Urothelium cell line (cell line): ENCODE measurements around the gene TAAR9.
A peak's percentile ranks its signal among the peaks of the same experiment; 100 is the strongest.

Experiments used
- DNase-seq: peaks from one replicate; pipeline ENCODE4 v3.0.0; 2011; ENCODE audit warnings: low spot score, mixed read lengths
- FAIRE-seq: peaks from 2 replicates; lab custom pipeline; 2011; peaks lifted over from hg19 to GRCh38; lab: Jason Lieb, UNC

TAAR9 gene, protein sequence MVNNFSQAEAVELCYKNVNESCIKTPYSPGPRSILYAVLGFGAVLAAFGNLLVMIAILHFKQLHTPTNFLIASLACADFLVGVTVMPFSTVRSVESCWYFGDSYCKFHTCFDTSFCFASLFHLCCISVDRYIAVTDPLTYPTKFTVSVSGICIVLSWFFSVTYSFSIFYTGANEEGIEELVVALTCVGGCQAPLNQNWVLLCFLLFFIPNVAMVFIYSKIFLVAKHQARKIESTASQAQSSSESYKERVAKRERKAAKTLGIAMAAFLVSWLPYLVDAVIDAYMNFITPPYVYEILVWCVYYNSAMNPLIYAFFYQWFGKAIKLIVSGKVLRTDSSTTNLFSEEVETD

DNA sequence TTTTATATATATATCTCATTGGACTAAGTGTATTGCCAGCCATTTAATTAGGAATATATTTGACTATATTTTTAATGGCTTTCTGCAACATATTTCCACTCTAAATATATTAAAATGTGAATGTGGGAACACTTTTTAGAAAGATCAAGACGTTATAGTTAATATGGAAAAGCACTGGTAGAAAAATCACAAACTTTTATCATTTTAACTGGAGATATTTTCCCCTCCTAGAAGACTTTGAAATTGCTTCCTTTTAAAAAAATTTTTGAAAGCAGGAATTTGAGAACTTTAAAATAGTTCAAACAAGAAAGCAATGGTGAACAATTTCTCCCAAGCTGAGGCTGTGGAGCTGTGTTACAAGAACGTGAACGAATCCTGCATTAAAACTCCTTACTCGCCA is at the start of gene TAAR9:
TSS of gene TAAR9 (plus strand) at position 301 of the 400 bp plus-strand sequence. CDS start at position 314, 13 bp downstream.
- no peak for FAIRE-seq
- DNase-seq, result no peak

DNA sequence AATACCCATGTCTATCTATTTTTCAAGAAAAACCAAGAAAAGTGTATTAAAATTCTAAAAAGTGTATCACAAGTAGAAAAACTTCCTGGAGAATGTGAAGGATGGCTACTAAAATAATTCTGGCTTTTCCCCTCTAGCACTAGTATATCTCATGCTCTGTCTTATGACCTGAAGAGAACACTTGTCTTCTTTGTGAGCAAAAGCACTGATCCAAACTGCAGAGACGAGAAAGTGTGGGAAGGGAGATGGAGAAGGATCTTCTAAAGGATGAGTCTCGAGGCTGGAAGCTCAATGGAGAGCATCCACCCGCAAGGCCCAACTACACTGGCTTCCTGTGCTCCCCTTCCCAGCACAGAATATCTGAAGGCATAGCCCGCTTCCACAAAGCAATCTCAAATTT is 48.7 kb upstream of the TAAR9 start:
- no peak for FAIRE-seq
- no peak for DNase-seq

DNA sequence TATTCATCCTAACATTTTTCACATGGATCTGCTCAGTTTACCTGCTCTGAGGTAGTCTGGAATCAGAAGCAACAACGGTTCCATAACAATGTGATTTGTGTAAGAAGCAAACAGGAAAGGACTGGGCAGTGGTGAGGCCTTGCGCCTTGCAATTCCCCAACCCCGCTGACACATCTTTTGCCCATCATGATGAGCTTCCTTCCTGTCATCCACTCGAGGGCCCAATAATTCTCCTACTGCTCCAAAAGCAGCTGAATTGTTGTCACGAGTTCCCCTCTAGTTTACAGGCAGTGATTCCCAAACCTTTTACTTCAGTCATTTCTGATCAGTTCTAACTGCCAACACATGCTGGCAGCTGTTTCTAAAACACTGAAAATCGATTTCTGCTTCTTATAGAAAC is 48.1 kb upstream of the TAAR9 start:
- DNase-seq (no peak), FAIRE-seq (no peak)

DNA sequence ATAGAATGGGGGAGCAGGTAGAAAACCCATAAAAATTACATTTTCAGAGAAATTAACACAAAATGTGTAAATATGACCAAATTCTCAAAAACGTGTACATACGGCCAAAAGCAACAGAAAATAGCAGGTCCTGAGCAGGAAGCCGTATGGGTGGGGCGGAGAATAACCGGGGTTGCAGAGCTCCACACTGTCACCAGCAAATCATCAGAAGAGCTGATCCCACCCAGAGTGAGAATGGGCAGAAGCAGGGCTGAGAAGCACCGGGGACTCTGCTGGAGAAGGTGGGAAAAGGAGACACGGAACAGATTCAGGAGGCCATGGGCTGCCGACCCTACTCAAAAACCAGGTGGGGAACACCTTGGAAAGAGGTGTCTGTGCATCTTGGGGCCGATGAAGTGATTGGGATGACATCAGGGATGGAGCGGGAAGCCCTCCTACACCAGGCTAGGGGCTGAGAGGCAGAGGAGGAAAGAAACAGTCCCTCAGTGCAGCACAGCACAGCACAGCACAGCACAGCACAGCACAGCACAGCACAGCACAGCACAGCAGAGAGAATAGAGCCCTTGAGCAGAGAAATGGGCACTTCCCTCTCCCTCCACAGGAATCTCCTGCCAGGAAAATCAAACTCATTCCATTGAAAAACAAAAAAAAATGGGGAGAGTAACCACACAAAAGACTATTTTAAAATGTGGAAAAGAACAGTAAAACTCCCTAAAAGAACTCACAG is 47.4 kb upstream of the TAAR9 start:
- DNase-seq (no peak), FAIRE-seq (no peak)

DNA sequence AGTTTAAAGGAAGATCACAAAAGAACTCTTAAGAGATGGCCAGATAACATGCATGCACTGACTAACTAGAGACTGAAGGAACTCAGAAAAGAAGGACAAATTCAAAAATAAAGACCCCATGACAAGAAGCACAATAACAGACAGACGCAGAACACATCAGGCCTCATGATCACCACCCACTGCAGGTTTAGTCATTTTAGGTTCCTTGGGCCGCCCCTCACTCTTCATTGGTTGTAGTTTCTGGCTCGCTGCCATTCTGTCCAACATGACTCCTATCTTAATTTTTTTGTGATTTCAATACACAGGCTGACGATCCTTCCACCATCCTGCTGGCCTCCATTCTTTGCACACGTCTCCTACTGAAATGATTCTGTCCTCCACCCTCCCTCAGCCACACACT is 46.8 kb upstream of the TAAR9 start:
- DNase-seq (no peak), FAIRE-seq (no peak)

DNA sequence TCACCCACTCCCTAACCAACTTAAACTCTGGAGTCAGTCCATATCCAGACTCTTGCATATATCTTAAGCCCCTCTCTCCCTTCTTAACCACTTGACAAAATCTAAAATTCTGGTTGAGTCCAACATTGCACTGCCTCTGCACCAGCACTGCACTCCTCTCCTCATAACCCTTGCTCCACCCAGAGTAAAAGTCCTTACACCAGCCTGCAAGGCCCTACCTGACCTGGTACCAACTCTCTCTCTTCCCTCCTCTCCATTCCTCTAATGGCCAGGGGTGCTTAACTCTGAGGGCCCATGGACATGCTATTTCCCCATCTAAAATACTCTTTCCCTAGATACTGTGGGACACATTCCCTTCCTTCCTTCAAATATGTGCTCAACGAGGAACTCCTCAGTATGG is 46.2 kb upstream of the TAAR9 start:
- FAIRE-seq (no peak), DNase-seq (no peak)

DNA sequence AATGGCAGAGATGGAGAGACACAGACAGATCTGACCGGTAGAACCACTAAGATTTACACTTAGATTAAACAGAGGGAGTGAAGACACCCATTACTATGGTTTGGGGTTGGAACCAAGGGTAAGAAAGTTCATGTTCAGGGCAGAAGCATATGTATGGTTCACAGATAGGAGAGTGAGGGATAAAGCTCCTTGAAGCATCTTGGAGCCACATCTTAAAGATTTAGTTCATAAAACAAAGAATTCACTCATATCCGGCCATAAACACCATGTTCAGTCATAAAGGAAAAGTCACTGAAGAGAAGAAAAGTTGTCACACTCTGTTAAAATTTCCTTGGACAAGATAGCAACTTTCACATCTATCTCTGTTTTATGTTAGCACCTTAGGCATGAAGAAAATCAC is 43.1 kb upstream of the TAAR9 start:
- FAIRE-seq (no peak), DNase-seq (no peak)

DNA sequence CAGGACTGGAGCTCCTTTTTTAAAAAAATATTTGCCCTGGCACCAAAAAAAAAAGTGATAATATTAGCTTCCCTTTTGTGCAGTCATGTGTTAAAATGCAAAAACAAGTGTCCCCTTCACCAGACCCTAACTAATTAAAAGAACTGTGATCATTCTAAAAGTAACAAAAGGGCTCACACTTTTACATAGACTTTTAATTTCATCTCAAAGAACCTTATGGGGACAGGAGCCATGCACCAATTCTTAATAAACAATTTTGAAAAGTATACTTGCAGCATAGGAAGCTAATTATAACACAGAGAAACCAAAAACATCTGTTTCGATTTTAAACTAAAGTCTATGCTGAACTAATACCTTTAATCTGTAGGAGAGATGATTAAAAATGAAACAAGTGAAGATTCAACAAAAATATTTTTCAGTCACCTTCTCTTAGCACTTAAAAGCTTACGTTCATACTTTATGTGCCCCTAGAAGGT is 42.4 kb upstream of the TAAR9 start:
- no peak for FAIRE-seq
- no peak for DNase-seq

DNA sequence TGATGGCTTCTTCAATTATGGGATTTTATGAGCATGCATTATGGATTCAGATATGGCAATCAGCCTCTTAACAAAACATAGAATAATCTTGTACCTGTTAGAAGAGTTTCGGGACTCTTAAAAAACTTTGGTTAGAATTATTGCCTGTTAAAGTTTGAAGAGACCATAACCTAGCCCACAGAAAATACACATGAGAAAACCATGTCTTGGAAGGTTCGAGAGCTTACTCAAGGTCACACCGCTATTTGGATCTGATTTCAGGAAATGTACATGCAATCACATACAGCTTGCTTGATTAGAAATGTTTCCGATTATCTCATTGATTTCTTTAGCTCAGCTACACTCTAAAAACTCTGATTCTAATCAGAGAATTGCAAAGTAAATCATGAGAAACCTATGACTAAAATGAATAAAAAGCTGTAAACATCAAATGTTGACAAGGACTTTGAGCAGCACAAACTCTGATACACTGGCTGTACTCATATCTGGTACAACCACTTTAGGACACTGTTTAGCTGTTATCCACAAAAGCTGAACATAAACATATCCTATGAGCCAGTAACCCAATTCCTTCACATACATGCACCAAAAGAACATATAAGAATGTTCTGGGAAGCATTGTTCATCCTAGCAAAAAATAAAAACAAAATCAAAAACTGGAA is 41.4 kb upstream of the TAAR9 start:
- DNase-seq (no peak), FAIRE-seq (no peak)

DNA sequence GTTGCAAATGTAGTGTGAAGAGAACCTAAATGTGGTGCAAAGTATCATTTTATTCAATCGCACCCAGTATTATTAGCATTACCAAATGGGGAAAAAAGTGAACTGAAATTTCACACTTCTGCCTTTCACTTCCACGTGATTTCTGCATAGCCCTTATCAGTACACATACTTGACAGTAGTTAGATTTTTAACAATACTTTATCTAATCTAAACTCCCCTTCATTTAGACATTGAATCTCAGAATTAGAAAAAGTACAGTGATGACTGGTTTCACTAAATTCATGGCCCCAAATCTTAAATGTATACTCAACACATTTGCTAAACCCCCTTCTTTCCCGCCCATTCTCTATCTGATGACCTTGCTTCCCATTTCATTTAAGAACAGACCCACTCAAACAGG is 39.4 kb upstream of the TAAR9 start:
- DNase-seq (no peak), FAIRE-seq (no peak)

DNA sequence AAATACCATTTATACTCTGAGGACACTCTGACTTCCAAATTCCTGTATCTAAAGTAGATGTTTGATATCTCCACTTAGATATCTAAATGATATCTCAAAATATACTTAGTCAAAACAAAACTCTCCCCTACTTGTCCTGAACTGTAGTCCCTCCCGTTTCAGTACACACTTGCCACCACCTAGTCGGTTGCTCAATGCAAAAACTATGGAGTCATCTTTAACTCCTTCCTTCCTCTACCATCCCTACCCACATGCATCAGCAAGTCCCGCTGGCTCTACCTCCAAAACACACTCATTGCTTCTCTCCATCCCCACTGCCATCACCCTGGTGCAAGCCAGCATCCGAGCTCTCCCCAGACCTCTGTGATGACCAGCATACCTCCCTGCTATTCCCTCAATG is 38.3 kb upstream of the TAAR9 start:
- DNase-seq (no peak), FAIRE-seq (no peak)

DNA sequence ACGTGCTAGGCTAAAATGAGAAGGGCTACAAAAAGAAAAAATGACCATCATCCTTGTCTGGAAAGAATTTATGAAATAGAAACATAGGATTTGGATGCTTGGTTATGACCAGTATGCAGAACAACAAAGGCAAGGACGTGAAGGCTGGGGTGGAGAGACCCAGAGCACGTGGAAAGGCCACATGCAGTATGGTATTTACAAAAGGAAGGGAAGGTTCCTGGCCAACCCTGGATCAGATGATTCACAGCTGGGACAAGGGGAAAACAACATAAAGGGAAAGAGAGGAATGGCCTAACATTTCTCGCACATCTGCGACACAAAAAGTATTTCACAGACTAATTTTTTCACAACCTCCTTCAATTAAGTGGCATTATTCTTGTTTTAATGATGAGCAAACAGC is 33.3 kb upstream of the TAAR9 start:
- no peak for DNase-seq
- FAIRE-seq, result no peak

DNA sequence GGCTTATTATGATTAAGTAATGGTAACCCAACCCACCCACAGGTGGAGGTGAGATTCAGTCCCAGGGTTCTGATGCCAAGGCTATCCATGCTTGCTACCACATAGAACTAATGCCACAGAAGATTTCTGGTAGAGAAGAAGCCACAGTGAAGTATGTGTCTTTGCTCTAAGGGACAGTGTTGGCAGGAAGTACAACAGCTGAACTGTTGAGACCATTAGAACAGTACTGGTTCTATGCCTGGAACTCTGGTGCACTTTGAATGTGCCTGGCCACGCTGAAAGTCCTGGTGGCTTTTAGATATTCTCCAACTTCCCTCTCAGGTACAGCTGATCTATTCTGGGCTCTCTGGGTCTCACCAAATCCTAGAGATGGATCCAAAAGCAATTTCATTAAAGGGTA is 32.9 kb upstream of the TAAR9 start:
- DNase-seq (no peak), FAIRE-seq (no peak)

DNA sequence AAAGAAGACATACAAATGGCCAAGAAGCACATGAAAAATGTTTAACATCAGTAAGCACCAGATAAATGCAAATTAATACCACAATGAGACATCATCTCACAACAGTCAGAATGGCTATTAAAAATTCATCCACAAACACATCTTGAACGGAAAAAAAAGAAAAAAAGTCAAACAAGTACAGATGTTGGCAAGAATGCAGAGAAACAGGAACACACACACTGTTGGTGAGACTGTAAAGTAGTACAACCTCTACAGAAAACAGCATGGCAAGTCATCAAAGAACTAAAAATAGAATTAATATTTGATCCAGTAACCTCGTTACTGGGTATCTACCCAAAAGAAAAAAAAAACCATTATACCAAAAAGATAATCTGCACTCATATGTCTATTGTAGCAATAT is 31.6 kb upstream of the TAAR9 start:
- DNase-seq (no peak), FAIRE-seq (no peak)

DNA sequence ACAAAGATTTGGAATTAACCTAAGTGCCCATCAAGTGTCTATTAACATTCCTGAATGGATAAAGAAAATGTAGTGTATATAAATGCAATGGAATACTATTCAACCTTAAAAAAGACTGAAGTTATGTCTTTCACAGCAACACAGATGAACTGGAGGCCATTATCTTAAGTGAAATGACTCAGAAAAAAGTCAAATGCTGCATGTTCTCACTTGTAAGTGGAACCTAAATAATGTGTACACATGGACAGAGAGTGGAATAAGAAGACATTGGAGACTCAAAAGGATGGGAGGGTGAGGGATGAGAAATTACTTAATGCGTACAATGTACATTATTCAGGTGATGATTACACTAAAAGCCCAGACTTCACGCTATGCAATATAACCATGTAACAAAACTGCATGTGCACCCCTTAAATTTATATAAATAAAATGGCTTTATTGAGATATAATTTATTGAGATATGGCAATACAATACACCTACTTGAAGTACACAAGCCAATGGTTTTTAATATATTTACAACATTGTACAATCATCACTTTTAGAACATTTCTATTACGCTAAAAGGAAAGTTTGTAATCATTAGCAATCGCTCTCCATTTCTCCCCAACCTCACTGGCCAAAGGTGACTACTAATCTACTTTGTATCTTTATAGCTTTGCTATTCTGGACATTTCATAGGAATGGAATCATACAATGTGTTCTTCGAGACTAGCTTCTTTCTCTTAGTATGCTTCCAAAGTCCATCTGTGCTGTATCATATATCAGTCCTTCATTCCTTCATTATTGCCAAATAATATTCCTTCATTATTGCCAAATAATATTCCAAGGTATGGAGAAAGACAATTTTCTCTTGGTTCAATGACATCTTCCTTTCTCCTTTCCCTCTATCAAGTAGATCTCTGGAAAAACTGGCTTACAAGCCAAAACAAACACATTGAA is 30.9 kb upstream of the TAAR9 start:
- no peak for FAIRE-seq
- DNase-seq, result no peak

DNA sequence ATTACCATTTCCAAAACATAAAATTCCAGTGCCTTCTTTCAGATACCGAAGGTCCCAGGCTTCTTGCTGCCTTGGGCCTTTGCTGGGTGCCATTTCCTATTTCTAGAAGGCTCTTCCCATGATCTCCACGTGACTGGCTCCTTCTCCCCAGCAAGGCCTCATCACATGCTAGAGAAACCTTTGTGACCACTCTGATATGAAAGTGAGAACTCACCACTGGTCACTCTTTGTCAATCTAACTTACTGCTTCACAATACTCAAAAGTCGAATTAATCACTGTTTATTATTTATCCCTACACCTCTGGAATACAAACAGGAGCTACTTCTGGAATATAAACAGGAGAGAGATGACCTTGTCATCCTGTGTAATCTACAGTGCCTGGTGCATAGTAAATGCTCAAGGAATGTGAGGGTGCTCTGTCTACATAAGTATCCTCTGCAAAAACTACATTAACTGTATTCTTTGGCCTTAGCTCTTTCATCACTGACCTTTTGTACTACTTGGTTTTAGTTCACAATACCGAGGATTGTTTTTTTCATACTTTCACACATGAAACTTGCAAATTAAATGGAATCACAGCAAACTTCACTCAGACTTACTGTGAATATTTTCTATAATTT is 26.8 kb upstream of the TAAR9 start:
- no peak for FAIRE-seq
- DNase-seq, result no peak

DNA sequence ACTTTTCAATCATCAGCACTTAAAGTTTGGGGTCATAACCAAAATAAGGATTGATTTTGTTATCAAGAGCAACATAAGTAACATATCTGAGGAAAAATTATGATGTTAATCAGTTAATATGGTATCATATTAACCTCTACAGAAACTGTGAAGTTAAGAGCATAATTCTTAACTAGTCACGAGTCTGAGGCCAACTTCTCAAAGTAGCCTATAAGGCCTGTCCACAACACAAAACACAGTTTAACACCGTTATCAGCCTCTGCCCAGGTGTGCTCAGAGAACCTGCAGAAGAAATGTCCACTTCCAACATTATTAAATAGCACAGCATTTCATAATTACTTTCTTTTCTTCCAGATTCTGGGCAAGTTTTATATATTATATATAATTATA is 26.3 kb upstream of the TAAR9 start:
- DNase-seq, result no peak

DNA sequence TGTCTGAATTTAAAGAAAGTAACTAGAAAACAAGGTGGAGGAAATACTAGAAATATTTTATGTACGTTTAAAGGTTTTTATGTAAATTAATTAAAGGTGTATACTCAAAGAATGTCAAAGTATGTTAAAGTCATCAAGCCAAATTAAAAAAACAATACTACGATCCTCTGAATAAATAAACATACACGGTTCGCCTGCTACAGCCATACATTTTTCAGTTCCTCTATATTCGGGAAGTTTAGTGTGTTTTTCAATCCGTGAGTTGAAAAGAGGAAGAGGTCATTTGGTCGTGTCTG is 25.8 kb upstream of the TAAR9 start:
- FAIRE-seq (no peak), DNase-seq (no peak)

More for the DNA sequence above, 26.3 kb upstream of the TAAR9 start:
- FAIRE-seq, result no peak

DNA sequence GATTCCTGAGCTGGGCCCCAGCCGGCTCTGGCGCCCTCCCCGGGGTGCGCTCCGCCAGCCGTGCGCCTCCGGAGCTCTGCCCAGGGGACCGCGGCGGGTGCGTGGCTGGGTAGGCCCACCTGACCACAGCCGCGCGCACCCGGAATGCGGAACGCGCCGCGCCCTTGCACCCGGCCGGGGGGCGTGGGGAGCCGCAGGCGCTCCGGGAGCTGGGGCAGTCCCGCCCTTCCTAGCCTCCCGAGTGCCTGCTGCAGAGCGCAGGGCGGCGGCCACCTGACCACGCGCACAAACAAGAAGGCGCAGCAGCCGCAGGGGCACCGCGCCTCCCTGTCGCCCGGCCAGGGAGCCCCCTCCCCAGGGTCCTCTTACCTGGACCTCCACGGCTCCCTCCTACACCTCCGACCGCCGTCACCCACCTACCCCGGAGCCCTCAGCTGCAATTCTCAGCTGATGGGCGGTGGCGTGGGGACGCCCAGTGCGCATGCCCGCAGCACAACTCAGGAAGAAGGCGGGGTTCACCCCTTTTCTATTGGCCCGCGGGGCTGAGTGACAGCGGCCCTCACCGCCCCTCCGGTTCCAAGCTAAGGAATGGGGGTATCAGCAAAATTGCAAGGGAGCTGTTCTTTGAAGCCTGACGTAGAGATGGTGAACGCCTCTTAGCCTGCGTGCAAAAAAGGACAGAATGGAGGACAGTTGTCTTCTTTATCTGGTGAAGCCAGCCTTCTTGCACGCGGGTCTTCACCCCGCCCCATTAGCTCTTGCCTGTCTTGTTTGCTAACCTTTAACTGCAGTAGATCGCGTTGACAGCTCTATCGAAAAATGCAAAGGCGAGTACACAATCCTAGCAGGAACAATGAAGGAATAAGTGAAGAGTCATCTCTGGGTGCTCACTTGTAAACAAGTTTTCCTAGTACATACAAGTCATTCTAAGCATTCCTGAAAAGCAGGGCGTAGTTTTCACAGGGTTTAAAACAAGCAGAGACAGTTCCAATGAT is 25.1 kb upstream of the TAAR9 start, which contains the start of gene STX7:
TSS of gene STX7 (minus strand) at position 479 of the 995 bp plus-strand sequence. CDS start 9,586 bp downstream, outside the sequence.
- DNase-seq (peak; percentile 94), FAIRE-seq (peak; percentile 63)
